Stimulated activated naive CD8-positive, alpha-beta T cell treated with anti-CD3 and anti-CD28 coated beads, Interleukin-15, amount 100 ng/mL, for 72 hours (primary cell): ENCODE data around the gene SMAD7.
A peak's percentile ranks its signal among the peaks of the same experiment; 100 is the strongest.

Source experiments
- ATAC-seq: fragments of 150-1000 bp; cut with Tn5 transposase; 2 replicates; pipeline ENCODE4 v1.10.0; 2021; ENCODE audit warnings: mild to moderate bottlenecking, moderate library complexity
- DNase-seq, 2 donors: peaks; one replicate each; pipeline ENCODE4 v3.0.0; 2021 to 2022
- H3K27ac Mint-ChIP-seq, 2 donors: one replicate each; pipeline ENCODE4 v1.8.0; 2022; ENCODE audit warnings: mild to moderate bottlenecking in 2 of 2, mixed read lengths in 2 of 2, moderate library complexity in 2 of 2
- H3K27me3 Mint-ChIP-seq: one replicate; pipeline ENCODE4 v1.8.0; 2022; ENCODE audit warnings: mixed read lengths
- H3K4me1 Mint-ChIP-seq: one replicate; pipeline ENCODE4 v1.8.0; 2022; ENCODE audit warnings: mild to moderate bottlenecking, mixed read lengths
- H3K4me3 Mint-ChIP-seq, 2 donors: one replicate each; pipeline ENCODE4 v1.8.0; 2022; ENCODE audit warnings: mild to moderate bottlenecking in 2 of 2, mixed read lengths in 2 of 2, moderate library complexity in 1 of 2
- H3K9me3 Mint-ChIP-seq, 2 donors: one replicate each; pipeline ENCODE4 v1.8.0; 2022; ENCODE audit warnings: mixed read lengths in 2 of 2

Gene SMAD7

GRCh38 chr18:48944634-48945033, 6.1 kb downstream of the SMAD7 start:
- peak overlapping the region; percentile 66 to 97 for H3K4me3 Mint-ChIP-seq
- peaks cover 83% of the 10 kb centered on the region for H3K4me1 Mint-ChIP-seq
- H3K27me3 Mint-ChIP-seq, result no peaks in the 10 kb centered on the region
- H3K9me3 Mint-ChIP-seq, result no peaks in the 10 kb centered on the region
- H3K27ac Mint-ChIP-seq, result no peak overlapping the region
- ATAC-seq, result no peak
- DNase-seq, result no peak

DNA sequence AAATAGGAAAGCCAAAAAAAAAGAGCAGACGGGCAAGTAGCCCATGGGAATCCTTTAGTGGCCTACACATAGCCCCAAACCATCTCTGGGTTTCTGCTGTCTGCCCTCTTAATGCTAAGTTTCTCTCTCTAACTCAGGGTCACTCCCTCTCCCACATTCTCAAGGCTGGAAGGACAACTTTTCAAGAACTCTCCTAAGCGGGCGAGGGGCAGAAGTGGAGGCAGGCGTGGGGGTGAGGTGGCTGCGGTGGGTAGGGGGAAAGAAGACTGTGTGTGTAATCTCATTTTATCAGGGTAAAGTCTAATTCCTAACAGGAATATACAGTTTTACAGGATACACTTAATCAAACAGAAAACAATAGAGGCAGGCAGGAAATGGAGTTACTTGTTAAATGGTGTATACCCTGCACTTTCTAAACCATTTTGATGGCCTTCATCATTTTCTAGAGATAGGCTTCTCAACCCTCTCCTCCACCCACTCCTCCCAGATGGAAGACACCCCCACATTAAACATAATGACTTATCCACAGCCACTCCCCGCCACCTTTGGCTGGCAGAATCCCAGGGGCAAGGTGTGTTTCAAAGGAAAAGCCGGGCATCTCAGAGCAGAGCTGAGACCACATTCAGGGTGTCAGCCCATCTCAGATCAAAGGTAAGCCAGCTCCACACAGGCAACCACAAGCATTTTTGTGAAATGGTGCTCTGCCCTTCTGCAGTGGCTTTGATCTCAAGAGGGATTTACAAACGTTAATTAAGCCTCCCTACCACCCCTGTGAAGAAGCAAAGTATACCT, 6.8 kb downstream of the SMAD7 start:
- DNase-seq (no peak), ATAC-seq (no peak)
- Mint-ChIP-seq H3K27ac (no peak overlapping the region), H3K4me3 (peak overlapping the region; percentile 66 to 97), H3K9me3 (no peaks in the 10 kb centered on the region), H3K27me3 (no peaks in the 10 kb centered on the region), H3K4me1 (peaks cover 90% of the 10 kb centered on the region)

- no peak for DNase-seq
- Mint-ChIP-seq H3K9me3 (no peaks in the 10 kb centered on the region), H3K27me3 (no peaks in the 10 kb centered on the region), H3K27ac (no peak overlapping the region), H3K4me1 (peaks cover 96% of the 10 kb centered on the region), H3K4me3 (no peak overlapping the region)
- no peak for ATAC-seq
These were observed 7.4 kb downstream of the SMAD7 start for GRCh38 chr18:48943333-48943732.

DNA sequence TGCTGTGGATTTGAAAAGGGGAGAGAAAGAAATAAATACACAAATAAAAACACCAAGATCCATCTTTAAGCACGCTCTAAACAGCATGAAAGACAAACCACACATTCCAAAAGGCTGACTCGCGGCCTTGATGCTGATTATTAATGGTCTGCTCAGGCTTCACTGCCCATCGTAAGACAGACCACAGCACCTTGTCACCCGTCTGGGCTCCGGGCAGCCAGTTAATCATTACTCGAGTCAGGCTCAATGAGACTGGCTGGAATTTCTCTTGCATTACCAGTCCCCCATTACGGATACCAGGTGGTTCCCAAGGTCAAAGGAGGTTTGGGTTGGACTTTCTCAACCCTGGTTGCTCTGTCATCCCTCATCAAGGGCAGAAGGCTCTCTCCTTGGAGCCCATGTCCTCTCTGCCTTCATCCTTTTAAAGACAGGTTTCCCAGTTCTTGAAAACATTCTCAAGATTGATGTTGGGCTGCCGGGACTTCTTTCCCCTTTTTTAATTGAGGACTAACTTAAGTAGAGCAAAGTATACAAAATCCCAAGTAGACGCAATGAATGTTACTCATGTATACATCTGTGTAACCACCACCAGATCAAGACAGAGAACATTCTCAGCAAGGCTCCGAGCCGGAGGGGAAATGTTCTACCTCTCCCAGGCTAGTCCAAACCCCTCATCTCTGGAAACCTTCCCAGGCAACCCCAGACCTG, 8.1 kb downstream of the SMAD7 start:
- peaks cover 97% of the 10 kb centered on the region for H3K4me1 Mint-ChIP-seq
- no peak overlapping the region for H3K4me3 Mint-ChIP-seq
- ATAC-seq, result no peak
- H3K9me3 Mint-ChIP-seq, result no peaks in the 10 kb centered on the region
- H3K27ac Mint-ChIP-seq, result peak overlapping the region in 1 of 2 donors; percentile 24
- H3K27me3 Mint-ChIP-seq, result no peaks in the 10 kb centered on the region
- DNase-seq, result no peak

GRCh38 chr18:48942086-48942485, 8.7 kb downstream of the SMAD7 start:
- no peak for DNase-seq
- H3K27me3 Mint-ChIP-seq, result no peaks in the 10 kb centered on the region
- peak overlapping the region; percentile 62 to 94 for H3K4me3 Mint-ChIP-seq
- H3K4me1 Mint-ChIP-seq, result peaks cover 97% of the 10 kb centered on the region
- peak overlapping the region in 1 of 2 donors; percentile 24 for H3K27ac Mint-ChIP-seq
- ATAC-seq, result no peak
- H3K9me3 Mint-ChIP-seq, result no peaks in the 10 kb centered on the region

DNA sequence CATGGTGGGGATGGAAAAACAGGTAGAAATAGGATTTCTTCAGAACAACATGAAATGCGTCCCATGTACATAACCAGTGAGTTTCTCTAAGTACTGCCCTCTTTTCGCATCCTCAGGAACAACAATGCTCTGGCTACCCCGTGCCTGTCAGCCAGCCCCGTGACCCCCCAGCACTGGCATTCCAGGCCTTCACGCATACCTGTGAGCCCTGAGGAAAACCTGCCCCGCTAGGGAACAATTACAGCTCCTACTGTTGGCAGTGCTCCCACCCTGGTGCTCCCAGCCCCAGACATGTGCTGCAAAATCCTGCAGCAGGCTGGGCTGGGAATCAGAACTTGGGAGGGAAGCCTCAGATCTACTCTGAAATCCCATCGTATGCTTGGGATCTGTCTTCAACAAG, 9.1 kb downstream of the SMAD7 start:
- H3K9me3 Mint-ChIP-seq, result no peaks in the 10 kb centered on the region
- no peaks in the 10 kb centered on the region for H3K27me3 Mint-ChIP-seq
- peaks cover 96% of the 10 kb centered on the region for H3K4me1 Mint-ChIP-seq
- peak overlapping the region; percentile 62 to 94 for H3K4me3 Mint-ChIP-seq
- no peak for DNase-seq
- no peak overlapping the region for H3K27ac Mint-ChIP-seq
- ATAC-seq, result no peak

- ATAC-seq, result peak; percentile 95
- no peaks in the 10 kb centered on the region for H3K27me3 Mint-ChIP-seq
- H3K4me3 Mint-ChIP-seq, result peak overlapping the region; percentile 62 to 94
- H3K4me1 Mint-ChIP-seq, result peaks cover 99% of the 10 kb centered on the region
- H3K9me3 Mint-ChIP-seq, result no peaks in the 10 kb centered on the region
- peak overlapping the region; percentile 2 to 95 for H3K27ac Mint-ChIP-seq
- peak; percentile 68 to 81 for DNase-seq
These were observed 9.7 kb downstream of the SMAD7 start for GRCh38 chr18:48940854-48941611.

GRCh38 chr18:48939205-48940097, 11.3 kb downstream of the SMAD7 start:
- peak overlapping the region; percentile 62 to 94 for H3K4me3 Mint-ChIP-seq
- peak overlapping the region; percentile 28 to 90 for H3K27ac Mint-ChIP-seq
- no peaks in the 10 kb centered on the region for H3K27me3 Mint-ChIP-seq
- H3K4me1 Mint-ChIP-seq, result peaks cover 99% of the 10 kb centered on the region
- DNase-seq, result no peak
- H3K9me3 Mint-ChIP-seq, result no peaks in the 10 kb centered on the region
- ATAC-seq, result no peak

- no peak for DNase-seq
- Mint-ChIP-seq H3K9me3 (no peaks in the 10 kb centered on the region), H3K4me3 (peak overlapping the region in 1 of 2 donors; percentile 8), H3K4me1 (peaks cover 99% of the 10 kb centered on the region), H3K27ac (no peak overlapping the region), H3K27me3 (no peaks in the 10 kb centered on the region)
- no peak for ATAC-seq
These were observed 11.9 kb downstream of the SMAD7 start for GRCh38 chr18:48938827-48939204.

DNA sequence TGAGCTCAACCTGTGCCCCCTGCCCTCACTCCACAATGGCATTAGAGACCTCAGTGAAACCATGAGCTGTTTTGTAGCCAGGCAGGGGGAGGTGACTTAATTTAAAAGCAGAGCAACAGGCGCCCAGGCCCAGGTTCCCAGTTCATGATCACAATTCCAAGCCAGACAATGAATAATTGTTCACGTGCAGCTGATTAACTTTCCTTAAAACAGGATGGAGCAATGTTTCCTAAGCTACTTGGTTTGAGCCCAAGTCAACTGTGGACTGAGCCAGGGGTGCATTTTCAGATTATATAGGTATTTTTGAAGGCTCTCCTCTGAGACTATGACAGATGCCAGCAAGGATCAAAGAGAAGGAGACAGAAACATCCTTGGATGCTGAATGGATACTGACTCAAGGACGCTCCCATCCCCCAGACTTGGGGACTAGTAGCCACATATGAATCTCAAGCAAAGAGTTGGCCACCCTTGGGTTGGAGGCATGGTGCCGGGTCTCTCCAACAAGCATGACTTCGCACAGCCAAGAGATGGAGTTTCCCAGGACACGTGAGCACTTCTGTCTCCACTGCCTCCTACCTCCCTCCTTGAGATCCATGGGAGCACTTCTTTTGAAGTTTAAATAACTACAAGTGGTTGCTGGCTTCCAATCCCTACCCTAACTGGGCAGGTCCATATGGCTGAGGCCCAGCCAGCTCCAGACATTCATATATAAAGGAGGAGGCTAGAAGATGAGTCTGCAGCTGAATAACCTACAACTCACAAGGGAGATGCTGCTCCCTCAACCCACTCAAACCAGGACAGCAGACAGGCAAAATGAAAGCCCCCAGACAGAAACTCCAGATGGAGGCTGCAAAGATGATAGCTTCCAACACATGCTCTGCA, 12.7 kb downstream of the SMAD7 start:
- Mint-ChIP-seq H3K4me1 (peaks cover 99% of the 10 kb centered on the region), H3K27me3 (no peaks in the 10 kb centered on the region), H3K9me3 (no peaks in the 10 kb centered on the region), H3K27ac (no peak overlapping the region), H3K4me3 (no peak overlapping the region)
- no peak for DNase-seq
- ATAC-seq, result no peak

DNA sequence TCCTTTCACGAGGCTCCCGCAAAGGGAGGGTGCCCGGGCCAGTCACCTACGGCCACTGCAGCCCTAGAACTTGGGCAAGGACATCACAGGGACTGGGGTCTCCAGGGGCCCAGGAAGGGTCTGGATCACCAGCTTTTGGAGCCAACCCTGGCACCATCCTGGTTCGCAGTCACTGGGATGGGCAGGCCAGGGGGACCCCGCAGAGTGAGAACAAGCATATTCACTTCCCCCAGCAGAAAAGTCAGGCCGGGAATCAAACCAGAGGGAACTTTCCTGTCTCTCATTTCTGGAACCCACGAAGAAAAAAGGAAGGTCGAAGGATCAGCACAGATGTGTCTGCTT, 15.4 kb downstream of the SMAD7 start:
- peak overlapping the region; percentile 92 to 98 for H3K27ac Mint-ChIP-seq
- no peaks in the 10 kb centered on the region for H3K27me3 Mint-ChIP-seq
- peak overlapping the region; percentile 54 to 77 for H3K4me3 Mint-ChIP-seq
- H3K9me3 Mint-ChIP-seq, result no peaks in the 10 kb centered on the region
- DNase-seq (no peak), ATAC-seq (no peak)
- H3K4me1 Mint-ChIP-seq, result peaks cover 99% of the 10 kb centered on the region

DNA sequence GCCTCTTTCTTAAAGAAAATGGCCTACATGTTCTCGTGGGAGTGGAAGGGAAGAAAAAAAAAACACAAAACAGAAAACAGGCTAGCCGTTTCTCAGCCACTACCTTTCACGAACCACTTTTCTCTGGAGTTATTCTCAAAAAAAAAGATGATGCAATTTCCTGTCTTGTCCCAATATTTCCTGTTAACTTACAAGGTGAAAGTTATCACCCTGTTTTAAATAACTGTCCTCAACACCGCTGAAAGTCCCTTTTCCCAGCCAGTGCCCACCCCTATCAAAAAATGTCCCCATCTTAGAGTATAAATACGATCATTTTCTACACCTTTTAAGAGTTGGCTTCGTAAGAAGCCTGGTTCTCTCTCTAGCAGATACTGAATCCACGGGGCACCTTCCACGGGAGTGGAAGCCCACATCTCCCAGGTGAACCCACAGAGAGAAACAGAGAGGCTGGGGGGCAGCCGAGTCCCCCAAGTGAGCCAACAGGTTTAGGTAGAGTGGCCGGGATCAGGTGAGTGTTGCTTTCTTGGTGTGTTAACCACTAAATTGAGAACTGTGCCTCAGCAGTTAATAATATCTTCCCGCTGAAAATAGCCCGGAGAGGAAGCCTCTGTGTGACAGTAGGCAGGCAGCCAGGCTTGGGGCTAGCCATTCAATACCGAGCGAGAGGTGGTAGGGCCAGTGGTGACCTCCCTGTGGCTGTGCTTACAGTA, 15.9 kb downstream of the SMAD7 start:
- no peak for DNase-seq
- peak; percentile 26 for ATAC-seq
- H3K4me1 Mint-ChIP-seq, result peaks cover 99% of the 10 kb centered on the region
- peak overlapping the region; percentile 54 to 77 for H3K4me3 Mint-ChIP-seq
- no peaks in the 10 kb centered on the region for H3K9me3 Mint-ChIP-seq
- H3K27me3 Mint-ChIP-seq, result no peaks in the 10 kb centered on the region
- peak overlapping the region; percentile 92 to 98 for H3K27ac Mint-ChIP-seq

DNA sequence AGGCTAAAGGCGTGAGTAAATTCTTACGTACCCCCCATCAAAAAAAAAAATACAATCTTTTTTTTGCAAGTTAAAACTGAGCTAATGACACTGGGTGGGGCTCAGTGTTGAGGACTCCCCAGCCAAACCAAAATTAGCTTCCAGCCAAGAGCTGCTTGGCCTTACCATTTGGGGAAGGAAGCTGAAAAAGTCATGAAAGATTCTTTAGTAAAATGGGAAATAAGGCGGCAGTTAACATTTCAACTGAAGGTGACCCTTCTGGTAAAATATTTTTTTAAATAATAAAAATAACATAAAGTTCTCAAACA, 16.4 kb downstream of the SMAD7 start:
- no peaks in the 10 kb centered on the region for H3K9me3 Mint-ChIP-seq
- no peaks in the 10 kb centered on the region for H3K27me3 Mint-ChIP-seq
- H3K27ac Mint-ChIP-seq, result peak overlapping the region; percentile 95 to 98
- H3K4me1 Mint-ChIP-seq, result peaks cover 99% of the 10 kb centered on the region
- DNase-seq (no peak), ATAC-seq (no peak)
- H3K4me3 Mint-ChIP-seq, result peak overlapping the region; percentile 62 to 77
